ENCODE results near the gene MMRN1. TPM values are rescaled to one million over a fixed set of nuclear protein-coding genes. Genes with fewer than 3 reads are reported as not detected.

Gene MMRN1
- total and polyA plus RNA-seq, 5 experiments from 2014 or later: 0.08 to 0.11 TPM; not detected in 3

GRCh38 chr4:89992744-89993143 lies 98.1 kb downstream of the MMRN1 start:
- H3K4me1 Mint-ChIP-seq: no peaks in the 10 kb centered on the region

GRCh38 chr4:89994176-89994873 lies 99.7 kb downstream of the MMRN1 start:
- Mint-ChIP-seq H3K4me1 (no peaks in the 10 kb centered on the region), H3K27ac (no peak overlapping the region), H3K4me3 (no peak overlapping the region), H3K27me3 (peaks cover 2 to 15% (median 8%) of the 10 kb centered on the region in 5 donors), H3K36me3 (no peaks in the 10 kb centered on the region), H3K9me3 (no peaks in the 10 kb centered on the region)
- POLR2A ChIA-PET: no interaction called here
- no peak for ATAC-seq
- DNase-seq: no peak

More at GRCh38 chr4:89992744-89993143, 98.1 kb downstream of the MMRN1 start:
- H3K4me3 Mint-ChIP-seq: no peak overlapping the region
- POLR2A ChIA-PET: no interaction called here
- H3K27me3 Mint-ChIP-seq: peaks cover 0 to 20% (median 6%) of the 10 kb centered on the region in 5 donors
- peaks cover 0 to 12% (median 0%) of the 10 kb centered on the region in 9 donors for H3K9me3 Mint-ChIP-seq
- H3K27ac Mint-ChIP-seq: no peak overlapping the region
- H3K36me3 Mint-ChIP-seq: no peaks in the 10 kb centered on the region
- DNase-seq: no peak
- ATAC-seq: no peak

GRCh38 chr4:89995006-89995405 lies 100.4 kb downstream of the MMRN1 start:
- no peaks in the 10 kb centered on the region for H3K4me1 Mint-ChIP-seq
- H3K27ac Mint-ChIP-seq: no peak overlapping the region
- H3K27me3 Mint-ChIP-seq: peaks cover 2 to 15% (median 8%) of the 10 kb centered on the region in 5 donors
- POLR2A ChIA-PET: no interaction called here
- DNase-seq (no peak), ATAC-seq (no peak)
- no peaks in the 10 kb centered on the region for H3K36me3 Mint-ChIP-seq
- H3K4me3 Mint-ChIP-seq: no peak overlapping the region
- no peaks in the 10 kb centered on the region for H3K9me3 Mint-ChIP-seq

- POLR2A ChIA-PET: no interaction called here
- no peak overlapping the region for H3K27ac Mint-ChIP-seq
- DNase-seq: no peak
- no peak overlapping the region for H3K4me3 Mint-ChIP-seq
- no peaks in the 10 kb centered on the region for H3K9me3 Mint-ChIP-seq
- H3K36me3 Mint-ChIP-seq: no peaks in the 10 kb centered on the region
- no peaks in the 10 kb centered on the region for H3K4me1 Mint-ChIP-seq
- H3K27me3 Mint-ChIP-seq: peaks cover 4 to 15% (median 8%) of the 10 kb centered on the region in 5 donors
- ATAC-seq: no peak
Observed at GRCh38 chr4:89995814-89996213, 101.2 kb downstream of the MMRN1 start.

GRCh38 chr4:89997171-89997704 lies 102.6 kb downstream of the MMRN1 start:
- Mint-ChIP-seq H3K4me3 (no peak overlapping the region), H3K27me3 (peaks cover 2 to 14% (median 9%) of the 10 kb centered on the region in 5 donors), H3K9me3 (no peaks in the 10 kb centered on the region)

GRCh38 chr4:89998469-89999011 lies 103.9 kb downstream of the MMRN1 start:
- DNase-seq (no peak), ATAC-seq (no peak)
- Mint-ChIP-seq H3K36me3 (no peaks in the 10 kb centered on the region), H3K27ac (no peak overlapping the region), H3K4me1 (no peaks in the 10 kb centered on the region), H3K27me3 (peaks cover 2 to 19% (median 9%) of the 10 kb centered on the region in 5 donors), H3K4me3 (no peak overlapping the region), H3K9me3 (no peaks in the 10 kb centered on the region)
- POLR2A ChIA-PET: no interaction called here

More at GRCh38 chr4:89997171-89997704, 102.6 kb downstream of the MMRN1 start:
- Mint-ChIP-seq H3K4me1 (no peaks in the 10 kb centered on the region), H3K27ac (no peak overlapping the region), H3K36me3 (no peaks in the 10 kb centered on the region)
- DNase-seq (no peak), ATAC-seq (no peak)
- POLR2A ChIA-PET: no interaction called here

- DNase-seq (no peak), ATAC-seq (no peak)
- POLR2A ChIA-PET: no interaction called here
- peaks cover 2 to 10% (median 6%) of the 10 kb centered on the region in 5 donors for H3K27me3 Mint-ChIP-seq
- no peak overlapping the region for H3K4me3 Mint-ChIP-seq
- H3K9me3 Mint-ChIP-seq: no peaks in the 10 kb centered on the region
- H3K36me3 Mint-ChIP-seq: no peaks in the 10 kb centered on the region
- no peaks in the 10 kb centered on the region for H3K4me1 Mint-ChIP-seq
- H3K27ac Mint-ChIP-seq: no peak overlapping the region
Observed at GRCh38 chr4:90001023-90001422, 106.4 kb downstream of the MMRN1 start.

- POLR2A ChIA-PET: no interaction called here
- ATAC-seq: no peak
- no peak for DNase-seq
- Mint-ChIP-seq H3K4me3 (no peak overlapping the region), H3K27ac (no peak overlapping the region), H3K36me3 (no peaks in the 10 kb centered on the region), H3K4me1 (no peaks in the 10 kb centered on the region), H3K27me3 (peaks cover 1 to 10% (median 6%) of the 10 kb centered on the region in 5 donors), H3K9me3 (peaks cover 0 to 3% (median 0%) of the 10 kb centered on the region in 9 donors)
Observed at GRCh38 chr4:90002441-90003062, 107.9 kb downstream of the MMRN1 start.

Other genes with a start within 250 kb of the MMRN1 start
- not detected for gene SNCA, start 57.7 kb upstream of the MMRN1 start, total RNA-seq
- not detected for gene SNCA, start 57.7 kb upstream of the MMRN1 start, polyA plus RNA-seq
- under 1 TPM; 0.19 to 0.47 TPM for gene CCSER1, start 232.5 kb downstream of the MMRN1 start, total RNA-seq
- not detected for gene CCSER1, start 232.5 kb downstream of the MMRN1 start, polyA plus RNA-seq

Measured in naive thymus-derived CD8-positive, alpha-beta T cell (primary cell).